H1 (cell line): ENCODE results near the gene RFT1. TPM values are rescaled to one million over a fixed set of nuclear protein-coding genes. Genes with fewer than 3 reads are reported as not detected.

Experiments used
- CTCF ChIA-PET: fragments of 300-600 bp; sonication (Branson Sonifier 250); formaldehyde crosslinking; loops from one replicate; lab custom pipeline; 2021; ENCODE audit not compliant: partially characterized antibody; lab: Charles Lee
- POLR2A ChIA-PET: fragments of 300-600 bp; sonication (Branson Sonifier 250); formaldehyde crosslinking; loops from one replicate; lab custom pipeline; 2021; ENCODE audit warnings: inconsistent platforms; ENCODE audit not compliant: partially characterized antibody; lab: Charles Lee
- DNase-seq, 2 experiments: peaks; one replicate each; pipeline versions ENCODE4 v3.0.0 to v3.0.0-alpha.2; 2010 to 2022; ENCODE audit warnings: low spot score in 2 of 2, low read depth in 1 of 2, mixed read lengths in 1 of 2
- FAIRE-seq: peaks from 2 replicates; lab custom pipeline; 2011; peaks lifted over from hg19 to GRCh38; lab: Jason Lieb, UNC
- H2AFZ ChIP-seq: 2 replicates; pipeline ENCODE4 v1.8.1; 2012; ENCODE audit warnings: low read length, inconsistent platforms
- H2AK5ac ChIP-seq: 2 replicates; pipeline ENCODE4 v1.6.1; 2013; ENCODE audit warnings: low read depth, low read length
- H2BK120ac ChIP-seq: replicated peaks from 2 replicates; pipeline ENCODE3; 2013; ENCODE audit warnings: low read depth, low read length, inconsistent platforms
- H2BK12ac ChIP-seq: 2 replicates; pipeline ENCODE4 v1.6.1; 2013; ENCODE audit warnings: low read depth, low read length
- H2BK15ac ChIP-seq: 2 replicates; pipeline ENCODE4 v1.6.1; 2013; ENCODE audit warnings: low read length
- H2BK20ac ChIP-seq: 2 replicates; pipeline ENCODE4 v1.6.1; 2013; ENCODE audit warnings: low read length
- H2BK5ac ChIP-seq: 2 replicates; pipeline ENCODE4 v1.6.1; 2013; ENCODE audit warnings: low read depth, low read length
- H3K14ac ChIP-seq: 2 replicates; pipeline ENCODE4 v1.6.1; 2013; ENCODE audit warnings: inconsistent platforms; ENCODE audit not compliant: insufficient read length
- H3K18ac ChIP-seq: 2 replicates; pipeline ENCODE4 v1.6.1; 2013; ENCODE audit warnings: low read length; ENCODE audit errors: extremely low read depth
- H3K23ac ChIP-seq: 2 replicates; pipeline ENCODE4 v1.6.1; 2013; ENCODE audit warnings: inconsistent platforms; ENCODE audit not compliant: insufficient read length
- H3K23me2 ChIP-seq: 2 replicates; pipeline ENCODE4 v1.6.1; 2013; ENCODE audit warnings: low read depth, low read length
- H3K27ac ChIP-seq: 2 replicates; pipeline ENCODE4 v1.6.1; 2011; ENCODE audit warnings: low read depth, low read length, inconsistent platforms
- H3K27me3 ChIP-seq, 4 experiments: replicated peaks in 1 of 4; 1 replicate in 1 of 4; 2 replicates in 3 of 4; pipeline versions ENCODE4 v1.6.1 to v1.8.1; 2011 to 2013; ENCODE audit warnings: low read length in 3 of 4, mild to moderate bottlenecking in 3 of 4, inconsistent platforms in 2 of 4, mixed read lengths in 2 of 4, moderate library complexity in 1 of 4; ENCODE audit not compliant: control insufficient read depth in 3 of 4, insufficient read depth in 3 of 4; ENCODE audit errors: extremely low read depth in 1 of 4
- H3K36me3 ChIP-seq, 4 experiments: 2 replicates each; pipeline versions ENCODE4 v1.6.1 to v1.8.1; 2011 to 2013; ENCODE audit warnings: mild to moderate bottlenecking in 4 of 4, low read length in 3 of 4, moderate library complexity in 2 of 4, control low read depth in 1 of 4, inconsistent platforms in 1 of 4; ENCODE audit not compliant: insufficient read depth in 4 of 4, control insufficient read depth in 2 of 4
- H3K4ac ChIP-seq: replicated peaks from 2 replicates; pipeline ENCODE3; 2013; ENCODE audit warnings: low read length, low read depth, mixed read lengths, inconsistent platforms; ENCODE audit not compliant: insufficient read length
- H3K4me1 ChIP-seq, 4 experiments: replicated peaks in 1 of 4; 1 replicate in 1 of 4; 2 replicates in 3 of 4; pipeline versions ENCODE4 v1.6.1 to v1.8.1; 2011 to 2013; ENCODE audit warnings: low read length in 3 of 4, inconsistent platforms in 2 of 4, mixed read lengths in 1 of 4; ENCODE audit not compliant: insufficient read depth in 4 of 4, control insufficient read depth in 3 of 4
- H3K4me2 ChIP-seq, 2 experiments: 2 replicates each; pipeline versions ENCODE4 v1.6.1 to v1.8.1; 2011 to 2013; ENCODE audit warnings: low read depth in 2 of 2, low read length in 2 of 2, control low read depth in 1 of 2, inconsistent platforms in 1 of 2, mild to moderate bottlenecking in 1 of 2; ENCODE audit not compliant: insufficient read depth in 1 of 2
- H3K4me3 ChIP-seq, 4 experiments: fragments of 200-600, 300-600 bp in 1 of 4; sonication (generic), shearing (Covaris generic), sonication (Bioruptor Twin) in 1 of 4; 2 replicates each; pipeline versions ENCODE4 v1.5.1 to v1.8.1; 2011 to 2016; ENCODE audit warnings: low read length in 4 of 4, low read depth in 3 of 4, control low read depth in 2 of 4, inconsistent platforms in 2 of 4, mild to moderate bottlenecking in 2 of 4, mixed read lengths in 1 of 4, moderate library complexity in 1 of 4; ENCODE audit not compliant: insufficient read depth in 2 of 4; ENCODE audit errors: extremely low read depth in 1 of 4
- H3K56ac ChIP-seq: replicated peaks from 2 replicates; pipeline ENCODE3; 2013; ENCODE audit warnings: low read depth, mild to moderate bottlenecking, mixed read lengths, low read length, inconsistent platforms; ENCODE audit not compliant: insufficient read length
- H3K79me1 ChIP-seq: 2 replicates; pipeline ENCODE4 v1.6.1; 2013; ENCODE audit warnings: low read depth, low read length, control low read depth
- H3K79me2 ChIP-seq, 2 experiments: 2 replicates each; pipeline versions ENCODE4 v1.6.1 to v1.8.1; 2012 to 2013; ENCODE audit warnings: low read length in 2 of 2, mild to moderate bottlenecking in 2 of 2, inconsistent platforms in 1 of 2; ENCODE audit not compliant: insufficient read depth in 2 of 2, control insufficient read depth in 1 of 2
- H3K9ac ChIP-seq, 4 experiments: replicated peaks in 1 of 4; 1 replicate in 1 of 4; 2 replicates in 3 of 4; pipeline versions ENCODE4 v1.6.1 to v1.8.1; 2011 to 2013; ENCODE audit warnings: low read depth in 3 of 4, low read length in 3 of 4, control low read depth in 2 of 4, mild to moderate bottlenecking in 2 of 4, moderate library complexity in 2 of 4, inconsistent platforms in 1 of 4; ENCODE audit errors: extremely low read depth in 1 of 4
- H3K9me3 ChIP-seq, 2 experiments: 2 replicates each; pipeline versions ENCODE4 v1.6.1 to v1.8.1; 2012 to 2013; ENCODE audit warnings: mild to moderate bottlenecking in 2 of 2, moderate library complexity in 2 of 2, control low read depth in 1 of 2, inconsistent platforms in 1 of 2, low read depth in 1 of 2, low read length in 1 of 2, mixed read lengths in 1 of 2; ENCODE audit not compliant: insufficient read depth in 2 of 2
- H4K20me1 ChIP-seq, 2 experiments: replicated peaks in 1 of 2; 2 replicates each; pipeline versions ENCODE3 to v1.8.1; 2011 to 2013; ENCODE audit warnings: inconsistent platforms in 2 of 2, low read length in 2 of 2, mild to moderate bottlenecking in 1 of 2; ENCODE audit not compliant: insufficient read depth in 2 of 2, control insufficient read depth in 1 of 2
- H4K5ac ChIP-seq: 2 replicates; pipeline ENCODE4 v1.6.1; 2013; ENCODE audit warnings: low read length, low read depth, mixed read lengths, inconsistent platforms; ENCODE audit not compliant: insufficient read length
- H4K8ac ChIP-seq: 2 replicates; pipeline ENCODE4 v1.8.0; 2013; ENCODE audit warnings: mild to moderate bottlenecking, moderate library complexity, low read length, inconsistent platforms; ENCODE audit not compliant: insufficient read depth; ENCODE audit errors: extremely low read depth
- H4K91ac ChIP-seq: replicated peaks from 2 replicates; pipeline ENCODE3; 2013; ENCODE audit warnings: low read length, mixed read lengths, inconsistent platforms; ENCODE audit not compliant: insufficient read length
- ATF3 ChIP-seq: IDR thresholded peaks from 2 replicates; pipeline ENCODE4 v1.6.1; 2011; ENCODE audit warnings: low read depth, mild to moderate bottlenecking, low read length; ENCODE audit not compliant: insufficient read depth
- CBX5 ChIP-seq: fragments of 300-800, 300-1000 bp; sonication (generic); IDR thresholded peaks from 2 replicates; pipeline ENCODE4 v1.7.1; 2016; ENCODE audit warnings: antibody characterized with exemption, low read length, low read depth
- CEBPB ChIP-seq: IDR thresholded peaks from 2 replicates; pipeline ENCODE4 v1.6.1; 2012; ENCODE audit warnings: low read depth, low read length
- CHD2 ChIP-seq: IDR thresholded peaks from 2 replicates; pipeline ENCODE4 v1.6.1; 2012; ENCODE audit warnings: low read length, improper control_type of control experiment
- CREB1 ChIP-seq: IDR thresholded peaks from 2 replicates; pipeline ENCODE4 v1.6.1; 2012; ENCODE audit warnings: inconsistent platforms
- EP300 ChIP-seq, 2 experiments: IDR thresholded peaks; 1 replicate in 1 of 2; 2 replicates in 1 of 2; pipeline ENCODE4 v1.6.1; 2011 to 2012; ENCODE audit warnings: low read depth in 2 of 2, low read length in 2 of 2, mild to moderate bottlenecking in 2 of 2, borderline replicate concordance in 1 of 2, inconsistent platforms in 1 of 2, moderate library complexity in 1 of 2
- HDAC2 ChIP-seq, 2 experiments: fragments of 300-600 bp in 1 of 2; sonication (generic) in 1 of 2; IDR thresholded peaks; 2 replicates each; pipeline ENCODE4 v1.6.1; 2011 to 2012; ENCODE audit warnings: low read depth in 2 of 2, low read length in 2 of 2, mild to moderate bottlenecking in 2 of 2, moderate library complexity in 2 of 2, borderline replicate concordance in 1 of 2, inconsistent platforms in 1 of 2
- POLR2A ChIP-seq, 2 experiments: IDR thresholded peaks; 1 replicate in 1 of 2; 2 replicates in 1 of 2; pipeline ENCODE4 v1.6.1; 2011; ENCODE audit warnings: low read depth in 2 of 2, low read length in 2 of 2, mild to moderate bottlenecking in 2 of 2; ENCODE audit errors: control extremely low read depth in 1 of 2
- RAD21 ChIP-seq, 2 experiments: IDR thresholded peaks in 1 of 2; conservative IDR thresholded peaks in 1 of 2; 2 replicates each; pipeline ENCODE4 v1.6.1; 2011; ENCODE audit warnings: low read depth in 2 of 2, low read length in 2 of 2, improper control_type of control experiment in 1 of 2, inconsistent platforms in 1 of 2, mild to moderate bottlenecking in 1 of 2, moderate library complexity in 1 of 2
- SAP30 ChIP-seq: fragments of 300-600 bp; sonication (generic); IDR thresholded peaks from 2 replicates; pipeline ENCODE4 v1.7.1; 2012; ENCODE audit warnings: low read length, moderate library complexity, mild to moderate bottlenecking, inconsistent platforms; ENCODE audit not compliant: insufficient read depth, insufficient replicate concordance
- SP1 ChIP-seq: IDR thresholded peaks from 2 replicates; pipeline ENCODE4 v1.6.1; 2011; ENCODE audit warnings: low read depth, low read length
- SP4 ChIP-seq: IDR thresholded peaks from 2 replicates; pipeline ENCODE4 v1.6.1; 2012; ENCODE audit warnings: low read length, inconsistent platforms
- SRF ChIP-seq: IDR thresholded peaks from 2 replicates; pipeline ENCODE4 v1.6.1; 2011; ENCODE audit warnings: mild to moderate bottlenecking, low read depth, low read length, moderate library complexity
- WGBS, 2 experiments: shearing (Covaris generic) in 1 of 2; methylation state at CpG; one replicate each; pipeline versions ENCODE4 v1.1.6 to v1.1.7; 2013 to 2015; ENCODE audit warnings: low lambda C conversion rate in 2 of 2, mixed read lengths in 2 of 2, inconsistent platforms in 1 of 2, low coverage in 1 of 2, missing lambda C conversion rate in 1 of 2; ENCODE audit not compliant: insufficient replicate concordance in 2 of 2, insufficient coverage in 1 of 2, insufficient read length in 1 of 2; ENCODE audit errors: extremely low coverage in 1 of 2, missing lambda C conversion rate in 1 of 2; 5-methylcytosine and 5-hydroxymethylcytosine counted together
- polyA plus RNA-seq, 7 experiments: library from polyadenylated mRNA; depleted of rRNA in 3 of 7; stranded (reverse) in 5 of 7; unstranded in 2 of 7; fragments of >200 nt in 5 of 7; fragments of 200-250 nt in 2 of 7; gene quantifications; 1 replicate in 5 of 7; 2 replicates in 1 of 7; 4 replicates in 1 of 7; pipeline versions ENCODE4 v1.2.1 to v1.2.3, GENCODE V29; 2011 to 2013; ENCODE audit warnings: missing spikeins in 2 of 7, mixed read lengths in 2 of 7
- total RNA-seq: library from RNA; stranded (reverse); fragmentation: NEBNext Ultra II Directional; extraction: Animal tissue kit (Norgen Biotek cat#: 25700); gene quantifications from 2 replicates; pipeline ENCODE4 v1.2.1, GENCODE V29; 2021

The RFT1 gene
- total and polyA plus RNA-seq, 2 of the 8 experiments (the other 6 are each of a cell fraction or from before 2014, with no cell fraction given), result 27.7 to 42.4 TPM

- no peak overlapping the region for H2BK15ac ChIP-seq
- no peak overlapping the region for H3K9ac ChIP-seq
- CTCF ChIA-PET, result interaction anchor here (0.7 to 3.1 kb wide), 5 partner anchors 22 to 200 kb away, joined by 3 to 8 read pairs (median 3); no protein-coding TSS in a partner anchor
- H2AFZ ChIP-seq, result no peak overlapping the region
- DNase-seq, result peak in 1 of 2 experiments; percentile 19
- H3K79me2 ChIP-seq, result no peaks in the 10 kb centered on the region
- H3K36me3 ChIP-seq, result no peaks in the 10 kb centered on the region
- H2BK12ac ChIP-seq, result no peak overlapping the region
- no peak overlapping the region for H2BK20ac ChIP-seq
- H4K8ac ChIP-seq, result no peak overlapping the region; the same call in 1 of the 2 replicates
- POLR2A ChIA-PET, result no interaction called here
- no peak overlapping the region for H3K14ac ChIP-seq
- no peak for FAIRE-seq
- H4K20me1 ChIP-seq, result no peaks in the 10 kb centered on the region
- no peaks in the 10 kb centered on the region for H3K79me1 ChIP-seq
- H4K5ac ChIP-seq, result no peak overlapping the region
- H3K27ac ChIP-seq, result no peak overlapping the region
- no peak overlapping the region for H3K4me3 ChIP-seq
- no peak overlapping the region for H3K4ac ChIP-seq
- no peak overlapping the region for H3K18ac ChIP-seq
- WGBS, 2 experiments, result 98% methylated on average over 8 of the region's 8 CpGs; no CpG with 5 or more reads in 1 of the 2 experiments
- H2BK120ac ChIP-seq, result no peak overlapping the region
- H2AK5ac ChIP-seq, result no peak overlapping the region
- H3K9me3 ChIP-seq, result no peaks in the 10 kb centered on the region
- no peak overlapping the region for H4K91ac ChIP-seq
- H3K56ac ChIP-seq, result no peak overlapping the region
- no peak overlapping the region for H3K4me2 ChIP-seq
- H3K4me1 ChIP-seq, result no peaks in the 10 kb centered on the region; a peak in 1 of 7 replicates
- H2BK5ac ChIP-seq, result no peak overlapping the region
- H3K23me2 ChIP-seq, result no peaks in the 10 kb centered on the region; the same call in 1 of the 2 replicates
- no peak overlapping the region for H3K23ac ChIP-seq
- H3K27me3 ChIP-seq, result peaks cover 0 to 13% (median 5%) of the 10 kb centered on the region in 4 experiments; a peak in 4 of 7 replicates
- TF ChIP-seq ATF3 (no peak), RAD21 (IDR thresholded peaks at IDR 0.05 in 1 of 2, conservative IDR thresholded peaks at IDR 0.05 in 1 of 2; ENCODE audit: low read depth in 2 of 2, low read length in 2 of 2) (no peak), HDAC2 (IDR thresholded peaks at IDR 0.05; ENCODE audit: borderline replicate concordance in 1 of 2, low read depth in 2 of 2, low read length in 2 of 2) (no peak), CBX5 (no peak), SAP30 (no peak), EP300 (IDR thresholded peaks at IDR 0.05; ENCODE audit: borderline replicate concordance in 1 of 2, low read depth in 2 of 2, low read length in 2 of 2) (no peak), SP4 (no peak), CREB1 (no peak), CHD2 (no peak), POLR2A (IDR thresholded peaks at IDR 0.05; ENCODE audit: control extremely low read depth in 1 of 2, low read depth in 2 of 2, low read length in 2 of 2) (no peak), SP1 (no peak), CEBPB (no peak), SRF (no peak)
These were observed 80.2 kb downstream of the RFT1 start for GRCh38 chr3:53049987-53050386.
